Measurements from ENCODE around the gene IGSF8.
A peak's percentile ranks its signal among the peaks of the same experiment; 100 is the strongest.

The IGSF8 gene

GRCh38 chr1:160120797-160121196 lies 22.4 kb upstream of the IGSF8 start:
- TF ChIP-seq, protein P1, sequence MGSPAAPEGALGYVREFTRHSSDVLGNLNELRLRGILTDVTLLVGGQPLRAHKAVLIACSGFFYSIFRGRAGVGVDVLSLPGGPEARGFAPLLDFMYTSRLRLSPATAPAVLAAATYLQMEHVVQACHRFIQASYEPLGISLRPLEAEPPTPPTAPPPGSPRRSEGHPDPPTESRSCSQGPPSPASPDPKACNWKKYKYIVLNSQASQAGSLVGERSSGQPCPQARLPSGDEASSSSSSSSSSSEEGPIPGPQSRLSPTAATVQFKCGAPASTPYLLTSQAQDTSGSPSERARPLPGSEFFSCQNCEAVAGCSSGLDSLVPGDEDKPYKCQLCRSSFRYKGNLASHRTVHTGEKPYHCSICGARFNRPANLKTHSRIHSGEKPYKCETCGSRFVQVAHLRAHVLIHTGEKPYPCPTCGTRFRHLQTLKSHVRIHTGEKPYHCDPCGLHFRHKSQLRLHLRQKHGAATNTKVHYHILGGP (tag by site-specific recombination; IDR thresholded peaks at IDR 0.05): no peak
- TF ChIP-seq TCF7L2 (IDR thresholded peaks at IDR 0.05; ENCODE audit: borderline replicate concordance, low read depth, low read length) (no peak), ZBTB20 (tag by site-specific recombination; IDR thresholded peaks at IDR 0.05) (no peak), ZNF549 (tag by site-specific recombination; IDR thresholded peaks at IDR 0.05) (no peak), KLF7 (tag by site-specific recombination; IDR thresholded peaks at IDR 0.05; ENCODE audit: borderline replicate concordance) (no peak), OSR2 (tag by site-specific recombination; IDR thresholded peaks at IDR 0.05) (no peak), SP2 (tag by site-specific recombination; IDR thresholded peaks at IDR 0.05) (no peak), ZNF37A (tag by site-specific recombination; IDR thresholded peaks at IDR 0.05) (no peak), ZNF585B (tag by site-specific recombination; IDR thresholded peaks at IDR 0.05) (no peak), ZBTB1 (tag by site-specific recombination; IDR thresholded peaks at IDR 0.05) (no peak), ZNF521 (tag by site-specific recombination; IDR thresholded peaks at IDR 0.05) (no peak), ZSCAN30 (tag by site-specific recombination; IDR thresholded peaks at IDR 0.05) (no peak), GLI4 (tag by site-specific recombination; IDR thresholded peaks at IDR 0.05) (no peak), ZNF664 (tag by site-specific recombination; IDR thresholded peaks at IDR 0.05) (no peak), PRDM1 (tag by site-specific recombination; IDR thresholded peaks at IDR 0.05) (no peak)
- no peaks in the 10 kb centered on the region for H3K9me3 ChIP-seq (ENCODE audit: control insufficient read depth, insufficient read depth, low read depth, low read length)
- H3K4me3 ChIP-seq (ENCODE audit: low read depth, low read length): no peak overlapping the region
- ChIA-PET CTCF (interaction anchor here (0.6 to 0.8 kb wide), 3 partner anchors 20 to 104 kb away, joined by 3 to 5 read pairs (median 4); no protein-coding TSS in a partner anchor), POLR2A (no interaction called here)
- H3K36me3 ChIP-seq (ENCODE audit: control insufficient read depth in 2 of 2, insufficient read depth in 1 of 2, low read length in 2 of 2): no peaks in the 10 kb centered on the region
- no peak overlapping the region for H3K27ac ChIP-seq (ENCODE audit: extremely low read depth, low read depth, low read length)
- H3K4me1 ChIP-seq (ENCODE audit: control insufficient read depth, insufficient read depth, low read length): no peaks in the 10 kb centered on the region

DNA sequence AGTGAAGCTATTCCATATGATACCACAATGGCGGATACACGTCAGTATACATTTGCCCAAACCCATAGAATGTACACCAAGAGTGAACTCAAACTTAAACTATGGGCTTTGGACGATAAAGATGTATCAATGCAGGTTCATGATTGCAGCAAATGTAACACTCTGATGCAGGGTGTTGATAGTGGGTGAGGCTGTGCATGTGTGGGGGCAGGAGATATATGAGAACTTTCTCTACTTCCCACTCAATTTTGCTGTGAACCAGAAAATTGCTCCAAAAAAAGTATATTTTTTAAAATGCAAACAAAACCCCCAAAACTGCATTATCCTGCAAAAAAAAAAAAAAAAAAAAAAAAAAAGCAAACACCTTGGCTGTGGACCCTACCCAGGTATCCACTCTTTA lies 20.5 kb upstream of the IGSF8 start:
- no peaks in the 10 kb centered on the region for H3K9me3 ChIP-seq (ENCODE audit: control insufficient read depth, insufficient read depth, low read depth, low read length)
- H3K27ac ChIP-seq (ENCODE audit: extremely low read depth, low read depth, low read length): no peak overlapping the region
- ChIA-PET CTCF (interaction anchor here (0.5 to 3.6 kb wide), 3 partner anchors 18 to 133 kb away, joined by 3 to 14 read pairs (median 4); no protein-coding TSS in a partner anchor), POLR2A (no interaction called here)
- no peaks in the 10 kb centered on the region for H3K4me1 ChIP-seq (ENCODE audit: control insufficient read depth, insufficient read depth, low read length)
- TF ChIP-seq ZBTB49 (tag by site-specific recombination; IDR thresholded peaks at IDR 0.05; ENCODE audit: low read depth) (no peak), ZFHX2 (tag by site-specific recombination; conservative IDR thresholded peaks at IDR 0.05) (peak; percentile 45), EGR2 (tag by site-specific recombination; IDR thresholded peaks at IDR 0.05; ENCODE audit: low read depth) (peak; percentile 57; the same call in 1 of the 2 replicates), OVOL3 (tag by site-specific recombination; IDR thresholded peaks at IDR 0.05) (no peak), ZNF785 (tag by site-specific recombination; IDR thresholded peaks at IDR 0.05) (no peak), ZNF747 (tag by site-specific recombination; IDR thresholded peaks at IDR 0.05) (no peak), ZNF214 (tag by site-specific recombination; IDR thresholded peaks at IDR 0.05; ENCODE audit: borderline replicate concordance) (no peak), HOXD13 (CRISPR knock-in tag; IDR thresholded peaks at IDR 0.05; ENCODE audit: borderline replicate concordance) (no peak), ZNF10 (tag by site-specific recombination; IDR thresholded peaks at IDR 0.05) (no peak)
- TF ChIP-seq, protein P2, sequence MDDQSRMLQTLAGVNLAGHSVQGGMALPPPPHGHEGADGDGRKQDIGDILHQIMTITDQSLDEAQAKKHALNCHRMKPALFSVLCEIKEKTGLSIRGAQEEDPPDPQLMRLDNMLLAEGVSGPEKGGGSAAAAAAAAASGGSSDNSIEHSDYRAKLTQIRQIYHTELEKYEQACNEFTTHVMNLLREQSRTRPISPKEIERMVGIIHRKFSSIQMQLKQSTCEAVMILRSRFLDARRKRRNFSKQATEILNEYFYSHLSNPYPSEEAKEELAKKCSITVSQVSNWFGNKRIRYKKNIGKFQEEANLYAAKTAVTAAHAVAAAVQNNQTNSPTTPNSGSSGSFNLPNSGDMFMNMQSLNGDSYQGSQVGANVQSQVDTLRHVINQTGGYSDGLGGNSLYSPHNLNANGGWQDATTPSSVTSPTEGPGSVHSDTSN (CRISPR knock-in tag; IDR thresholded peaks at IDR 0.05): no peak
- no peak overlapping the region for H3K4me3 ChIP-seq (ENCODE audit: low read depth, low read length)
- H3K36me3 ChIP-seq (ENCODE audit: control insufficient read depth in 2 of 2, insufficient read depth in 1 of 2, low read length in 2 of 2): no peaks in the 10 kb centered on the region
